ENCODE measurements around the gene TRAPPC11. TPM values are rescaled to one million over a fixed set of nuclear protein-coding genes. Genes with fewer than 3 reads are reported as not detected.
A peak's percentile ranks its signal among the peaks of the same experiment; 100 is the strongest.

Gene TRAPPC11
- total and polyA plus RNA-seq, 2 of the 13 experiments (the other 11 are each of a cell fraction or from before 2014, with no cell fraction given), result 18.0 to 23.2 TPM

DNA sequence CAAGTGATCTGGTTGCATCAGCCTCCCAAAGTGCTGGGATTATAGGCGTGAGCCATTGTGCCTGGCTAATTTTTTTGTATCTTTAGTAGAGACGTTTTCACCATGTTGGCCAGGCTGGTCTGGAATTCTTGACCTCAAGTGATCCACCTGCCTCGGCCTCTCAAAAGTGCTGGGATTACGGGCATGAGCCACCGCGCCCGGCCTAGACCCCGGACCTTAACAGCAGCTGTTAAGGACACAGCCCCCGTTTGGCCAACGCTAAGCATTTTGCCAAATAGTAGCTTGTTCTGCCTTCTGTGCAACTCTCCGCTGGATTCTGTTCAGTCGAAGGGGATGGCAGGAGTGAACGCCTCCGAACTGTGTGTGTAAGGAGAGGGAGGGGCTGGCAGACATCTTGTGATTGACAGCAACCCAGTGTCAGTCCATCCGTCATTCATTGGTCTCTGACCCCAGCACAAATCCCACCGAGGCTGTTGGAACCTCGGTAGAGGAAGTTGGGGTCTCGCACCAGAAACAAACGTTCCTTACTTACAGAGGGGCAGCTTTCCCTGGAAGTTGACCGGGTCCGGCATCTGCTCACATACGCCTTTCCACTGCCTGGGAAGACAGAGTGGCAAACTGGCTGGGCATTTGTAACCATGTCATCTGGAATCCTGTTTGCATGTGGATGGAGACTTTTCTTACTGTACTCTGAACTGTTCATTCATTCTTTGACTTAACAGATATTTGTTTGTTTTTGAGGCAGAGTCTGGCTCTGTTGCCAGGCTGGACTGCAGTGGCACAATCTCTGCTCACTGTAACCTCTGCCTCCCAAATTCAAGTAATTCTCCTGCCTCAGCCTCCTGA, 69.4 kb downstream of the TRAPPC11 start (continued):
- TF ChIP-seq NR2F2 (IDR thresholded peaks at IDR 0.05; ENCODE audit: borderline replicate concordance, low read depth) (no peak), ZNF546 (CRISPR knock-in tag; conservative IDR thresholded peaks at IDR 0.05) (0 out of 2 replicates have a peak, but pooled peaks have one; percentile 62), IKZF4 (CRISPR knock-in tag; IDR thresholded peaks at IDR 0.05; ENCODE audit: borderline replicate concordance, low read depth, not compliant biosample characterization) (no peak), AKAP8 (CRISPR knock-in tag; IDR thresholded peaks at IDR 0.05) (no peak), ZNF230 (CRISPR knock-in tag; IDR thresholded peaks at IDR 0.05) (0 out of 2 replicates have a peak, but pooled peaks have one; percentile 22), CEBPG (CRISPR knock-in tag; IDR thresholded peaks at IDR 0.05) (peak; percentile 63), POLR2A (IDR thresholded peaks at IDR 0.05; ENCODE audit: insufficient read depth in 1 of 2, low read depth in 2 of 2, low read length in 2 of 2) (peak in 1 of 2 experiments; percentile 49; a peak in 1 of 4 replicates), TCF7 (IDR thresholded peaks at IDR 0.05; ENCODE audit: low read depth) (no peak), ATF4 (CRISPR knock-in tag; IDR thresholded peaks at IDR 0.05) (peak in 1 of 2 experiments; percentile 30; a peak in 1 of 4 replicates), LCORL (IDR thresholded peaks at IDR 0.05) (no peak), LCORL (CRISPR knock-in tag; IDR thresholded peaks at IDR 0.05) (0 out of 2 replicates have a peak, but pooled peaks have one; percentile 16), ARNT (IDR thresholded peaks at IDR 0.05) (no peak)

DNA sequence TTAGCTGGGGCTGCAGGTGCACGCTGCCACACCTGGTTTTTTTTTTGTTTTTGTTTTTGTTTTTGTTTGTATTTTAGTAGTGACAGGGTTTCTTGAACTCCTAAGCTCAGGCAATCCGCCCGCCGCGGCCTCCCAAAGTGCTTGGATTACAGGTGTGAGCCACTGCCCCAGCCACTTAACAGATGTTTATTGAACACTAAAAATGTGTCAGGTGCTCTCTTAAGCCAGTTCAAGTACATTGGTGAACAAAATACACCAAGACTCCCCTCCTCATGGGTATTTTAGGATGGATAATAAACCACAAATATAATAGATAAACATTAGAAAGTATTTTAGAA, 69.9 kb downstream of the TRAPPC11 start:
- no peak for ATAC-seq
- Histone ChIP-seq H3K9me3 (ENCODE audit: low read length) (no peaks in the 10 kb centered on the region), H3K4me2 (ENCODE audit: low read depth, low read length) (peak overlapping the region; percentile 87), H3K4me1 (ENCODE audit: insufficient read depth, low read length) (peaks cover 45% of the 10 kb centered on the region), H3K27ac (ENCODE audit: extremely low read length, insufficient read depth, low read length) (peak overlapping the region; percentile 75), H3K4me3 (replicated peaks in 1 of 3; ENCODE audit: insufficient read depth in 1 of 3, low read depth in 2 of 3, low read length in 3 of 3) (peak overlapping the region in 2 of 3 experiments; percentile 17 to 62; a peak in 2 of 6 replicates), H3K79me2 (ENCODE audit: insufficient read depth, low read length) (no peaks in the 10 kb centered on the region), H3K36me3 (replicated peaks in 1 of 2; ENCODE audit: control insufficient read depth in 1 of 2, insufficient read depth in 2 of 2, low read length in 2 of 2) (no peaks in the 10 kb centered on the region), H4K20me1 (ENCODE audit: insufficient read depth, low read length) (no peaks in the 10 kb centered on the region), H3K9ac (ENCODE audit: insufficient read depth, low read depth, low read length) (no peak overlapping the region), H3K27me3 (ENCODE audit: control insufficient read depth in 1 of 2, insufficient read depth in 2 of 2, low read length in 2 of 2) (no peaks in the 10 kb centered on the region; a peak in 1 of 5 replicates), H2AFZ (ENCODE audit: low read length) (no peak overlapping the region)
- no TSS peak for BruUV-seq (replicated peaks)
- DNase-seq (ENCODE audit: low spot score), result no peak
- intact Hi-C loops (cut with micrococcal nuclease; ENCODE audit: unreplicated experiment), result no loop called here
- POLR2A ChIA-PET, result interaction anchor here (1.1 kb wide), 1 partner anchor 111 kb away, joined by 3 read pairs; no protein-coding TSS in a partner anchor
- no peak for FAIRE-seq
- WGBS (ENCODE audit: low lambda C conversion rate), result 17% methylated on average over 5 of the region's 5 CpGs
- in situ Hi-C loops (cut with HindIII; ENCODE audit: extremely low pct_ligation_motif_present, low pct_unique_long_range_greater_than_20kb), result no loop called here
- CTCF ChIA-PET (ENCODE audit: low intra/inter-chr PET ratio, low total read pairs), result no interaction called here
- TF ChIP-seq NR1H2 (CRISPR knock-in tag; IDR thresholded peaks at IDR 0.05; ENCODE audit: borderline replicate concordance, low read depth) (no peak), GFI1 (CRISPR knock-in tag; IDR thresholded peaks at IDR 0.05; ENCODE audit: borderline replicate concordance) (no peak), ZNF792 (CRISPR knock-in tag; IDR thresholded peaks at IDR 0.05) (no peak), GTF2F1 (IDR thresholded peaks at IDR 0.05; ENCODE audit: low read length) (no peak)
- TF ChIP-seq, protein P1, sequence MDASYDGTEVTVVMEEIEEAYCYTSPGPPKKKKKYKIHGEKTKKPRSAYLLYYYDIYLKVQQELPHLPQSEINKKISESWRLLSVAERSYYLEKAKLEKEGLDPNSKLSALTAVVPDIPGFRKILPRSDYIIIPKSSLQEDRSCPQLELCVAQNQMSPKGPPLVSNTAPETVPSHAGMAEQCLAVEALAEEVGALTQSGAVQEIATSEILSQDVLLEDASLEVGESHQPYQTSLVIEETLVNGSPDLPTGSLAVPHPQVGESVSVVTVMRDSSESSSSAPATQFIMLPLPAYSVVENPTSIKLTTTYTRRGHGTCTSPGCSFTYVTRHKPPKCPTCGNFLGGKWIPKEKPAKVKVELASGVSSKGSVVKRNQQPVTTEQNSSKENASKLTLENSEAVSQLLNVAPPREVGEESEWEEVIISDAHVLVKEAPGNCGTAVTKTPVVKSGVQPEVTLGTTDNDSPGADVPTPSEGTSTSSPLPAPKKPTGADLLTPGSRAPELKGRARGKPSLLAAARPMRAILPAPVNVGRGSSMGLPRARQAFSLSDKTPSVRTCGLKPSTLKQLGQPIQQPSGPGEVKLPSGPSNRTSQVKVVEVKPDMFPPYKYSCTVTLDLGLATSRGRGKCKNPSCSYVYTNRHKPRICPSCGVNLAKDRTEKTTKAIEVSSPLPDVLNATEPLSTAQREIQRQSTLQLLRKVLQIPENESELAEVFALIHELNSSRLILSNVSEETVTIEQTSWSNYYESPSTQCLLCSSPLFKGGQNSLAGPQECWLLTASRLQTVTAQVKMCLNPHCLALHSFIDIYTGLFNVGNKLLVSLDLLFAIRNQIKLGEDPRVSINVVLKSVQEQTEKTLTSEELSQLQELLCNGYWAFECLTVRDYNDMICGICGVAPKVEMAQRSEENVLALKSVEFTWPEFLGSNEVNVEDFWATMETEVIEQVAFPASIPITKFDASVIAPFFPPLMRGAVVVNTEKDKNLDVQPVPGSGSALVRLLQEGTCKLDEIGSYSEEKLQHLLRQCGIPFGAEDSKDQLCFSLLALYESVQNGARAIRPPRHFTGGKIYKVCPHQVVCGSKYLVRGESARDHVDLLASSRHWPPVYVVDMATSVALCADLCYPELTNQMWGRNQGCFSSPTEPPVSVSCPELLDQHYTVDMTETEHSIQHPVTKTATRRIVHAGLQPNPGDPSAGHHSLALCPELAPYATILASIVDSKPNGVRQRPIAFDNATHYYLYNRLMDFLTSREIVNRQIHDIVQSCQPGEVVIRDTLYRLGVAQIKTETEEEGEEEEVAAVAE (CRISPR knock-in tag; IDR thresholded peaks at IDR 0.05; ENCODE audit: borderline replicate concordance), result no peak
